Parathyroid adenoma (tissue), 2 donors: ENCODE data around the gene TRAPPC2L.
"Not testable (repeated sequence)": the region's sequence is repeated elsewhere in the genome, so short reads cannot be mapped to it uniquely, and the experiment has no call there.

Experiments
- H2AFZ ChIP-seq: fragments of 300-600 bp; sonication (generic); one replicate; pipeline ENCODE4 v1.7.0; 2017; ENCODE audit warnings: antibody characterized with exemption, mild to moderate bottlenecking
- H3K27ac ChIP-seq: fragments of 300-600 bp; sonication (generic); one replicate; pipeline ENCODE4 v1.7.0; 2017
- H3K27me3 ChIP-seq: fragments of 300-600 bp; sonication (generic); one replicate; pipeline ENCODE4 v1.7.0; 2017; ENCODE audit warnings: low read length; ENCODE audit not compliant: control insufficient read depth, insufficient read depth
- H3K36me3 ChIP-seq: fragments of 300-600 bp; sonication (generic); one replicate; pipeline ENCODE4 v1.7.0; 2017; ENCODE audit warnings: low read length; ENCODE audit not compliant: control insufficient read depth, insufficient read depth
- H3K4me1 ChIP-seq: fragments of 300-600 bp; sonication (generic); one replicate; pipeline ENCODE4 v1.7.0; 2017; ENCODE audit warnings: control low read depth
- H3K4me2 ChIP-seq: fragments of 300-600 bp; sonication (generic); one replicate; pipeline ENCODE4 v1.7.0; 2017; ENCODE audit warnings: low read length
- H3K4me3 ChIP-seq: fragments of 300-600 bp; sonication (generic); one replicate; pipeline ENCODE4 v1.7.0; 2017; ENCODE audit warnings: low read depth, low read length
- H3K79me2 ChIP-seq: fragments of 300-600 bp; sonication (generic); one replicate; pipeline ENCODE4 v1.7.0; 2017; ENCODE audit warnings: control low read depth
- H3K9ac ChIP-seq: fragments of 300-600 bp; sonication (generic); one replicate; pipeline ENCODE4 v1.7.0; 2017; ENCODE audit warnings: mild to moderate bottlenecking
- H3K9me3 ChIP-seq: fragments of 300-600 bp; sonication (generic); one replicate; pipeline ENCODE4 v1.7.0; 2017; ENCODE audit warnings: low read length; ENCODE audit not compliant: control insufficient read depth
- TF ChIP-seq, protein P1 (sequence below): fragments of 300-600 bp; sonication (generic); IDR thresholded peaks from one replicate; pipeline ENCODE4 v1.7.0; 2017; ENCODE audit warnings: antibody characterized with exemption, mild to moderate bottlenecking
- donor health status: primary hyperparathyroidism.

The TRAPPC2L gene

DNA sequence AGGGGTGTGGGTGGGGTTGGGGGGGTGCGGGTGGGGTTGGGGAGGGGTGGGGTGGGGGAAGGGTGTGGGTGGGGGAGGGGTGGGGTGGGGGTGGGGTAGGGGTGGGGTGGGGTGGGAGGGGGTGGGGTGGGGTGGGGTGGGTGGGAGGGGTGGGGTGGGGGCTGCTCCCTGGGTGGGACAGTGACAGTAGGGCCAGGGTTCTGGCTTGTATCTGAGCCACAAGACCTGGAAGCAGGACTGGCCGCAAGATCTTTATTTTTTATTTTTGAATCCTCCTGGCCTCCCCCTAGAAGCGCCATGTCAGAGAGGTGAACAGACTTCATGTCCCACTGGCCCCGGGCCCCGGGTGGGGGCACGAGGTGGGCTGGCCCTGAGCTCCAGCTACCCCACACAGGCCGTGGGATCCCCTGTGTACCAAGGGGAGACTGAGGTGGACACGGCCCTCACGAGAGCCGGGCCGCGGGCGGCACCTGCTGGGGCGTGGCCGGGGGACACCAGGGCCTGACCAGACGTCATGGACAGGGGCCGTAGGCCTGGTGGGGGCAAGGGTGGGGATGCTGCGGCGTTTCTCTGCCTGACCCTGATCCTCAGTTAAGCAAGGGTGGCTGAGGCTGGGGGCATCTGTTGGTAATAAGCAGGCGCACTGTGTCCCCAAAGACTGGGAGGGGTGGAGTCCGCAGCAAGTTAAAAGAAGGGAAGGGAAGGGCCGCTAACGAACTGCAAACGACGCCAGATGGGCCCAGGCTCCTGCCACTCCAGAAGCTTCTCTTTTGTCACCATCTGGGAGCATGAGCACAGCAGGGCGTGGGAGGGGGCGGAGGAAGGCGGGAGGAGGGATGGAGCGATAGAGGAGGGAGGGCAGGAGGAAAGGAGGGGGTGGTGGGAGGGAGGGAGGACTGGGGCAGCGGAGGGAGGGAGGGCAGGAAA is 31.8 kb downstream of the TRAPPC2L start:
- H3K27me3 ChIP-seq, result no peaks in the 10 kb centered on the region
- H2AFZ ChIP-seq, result no peak overlapping the region
- H3K36me3 ChIP-seq, result no peaks in the 10 kb centered on the region
- H3K79me2 ChIP-seq, result no peaks in the 10 kb centered on the region
- H3K9me3 ChIP-seq, result no peaks in the 10 kb centered on the region
- no peak overlapping the region for H3K9ac ChIP-seq
- no peak overlapping the region for H3K4me2 ChIP-seq
- H3K4me3 ChIP-seq, result no peak overlapping the region
- TF ChIP-seq, protein P1, sequence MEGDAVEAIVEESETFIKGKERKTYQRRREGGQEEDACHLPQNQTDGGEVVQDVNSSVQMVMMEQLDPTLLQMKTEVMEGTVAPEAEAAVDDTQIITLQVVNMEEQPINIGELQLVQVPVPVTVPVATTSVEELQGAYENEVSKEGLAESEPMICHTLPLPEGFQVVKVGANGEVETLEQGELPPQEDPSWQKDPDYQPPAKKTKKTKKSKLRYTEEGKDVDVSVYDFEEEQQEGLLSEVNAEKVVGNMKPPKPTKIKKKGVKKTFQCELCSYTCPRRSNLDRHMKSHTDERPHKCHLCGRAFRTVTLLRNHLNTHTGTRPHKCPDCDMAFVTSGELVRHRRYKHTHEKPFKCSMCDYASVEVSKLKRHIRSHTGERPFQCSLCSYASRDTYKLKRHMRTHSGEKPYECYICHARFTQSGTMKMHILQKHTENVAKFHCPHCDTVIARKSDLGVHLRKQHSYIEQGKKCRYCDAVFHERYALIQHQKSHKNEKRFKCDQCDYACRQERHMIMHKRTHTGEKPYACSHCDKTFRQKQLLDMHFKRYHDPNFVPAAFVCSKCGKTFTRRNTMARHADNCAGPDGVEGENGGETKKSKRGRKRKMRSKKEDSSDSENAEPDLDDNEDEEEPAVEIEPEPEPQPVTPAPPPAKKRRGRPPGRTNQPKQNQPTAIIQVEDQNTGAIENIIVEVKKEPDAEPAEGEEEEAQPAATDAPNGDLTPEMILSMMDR, result no peak
- H3K27ac ChIP-seq, result no peak overlapping the region
- no peaks in the 10 kb centered on the region for H3K4me1 ChIP-seq

DNA sequence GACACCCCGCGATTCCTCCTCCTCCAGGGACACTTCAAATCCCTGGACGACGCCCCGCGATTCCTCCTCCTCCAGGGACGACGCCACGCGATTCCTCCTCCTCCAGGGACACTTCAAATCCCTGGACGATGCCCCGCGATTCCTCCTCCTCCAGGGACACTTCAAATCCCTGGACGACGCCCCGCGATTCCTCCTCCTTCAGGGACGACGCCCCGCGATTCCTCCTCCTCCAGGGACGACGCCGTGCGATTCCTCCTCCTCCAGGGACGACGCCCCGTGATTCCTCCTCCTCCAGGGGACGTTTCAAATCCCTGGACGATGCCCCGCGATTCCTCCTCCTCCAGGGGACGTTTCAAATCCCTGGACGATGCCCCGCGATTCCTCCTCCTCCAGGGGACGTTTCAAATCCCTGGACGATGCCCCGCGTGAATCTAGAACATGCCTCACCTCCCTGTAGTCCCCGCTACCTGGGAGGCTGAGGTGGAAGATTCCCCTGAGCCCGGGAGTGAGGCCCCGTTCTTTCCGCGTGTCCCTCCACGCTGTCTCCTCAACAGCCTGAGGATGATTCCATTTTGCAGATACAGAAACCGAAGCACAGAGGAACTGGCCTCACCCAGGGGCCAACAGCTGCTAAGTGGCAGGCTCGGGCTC is 32.9 kb downstream of the TRAPPC2L start:
- H3K36me3 ChIP-seq, H3K4me1 ChIP-seq, H3K4me2 ChIP-seq, H3K4me3 ChIP-seq, H3K27ac ChIP-seq, H3K27me3 ChIP-seq, H3K9ac ChIP-seq, H3K79me2 ChIP-seq, H3K9me3 ChIP-seq, H2AFZ ChIP-seq: not testable (repeated sequence)

DNA sequence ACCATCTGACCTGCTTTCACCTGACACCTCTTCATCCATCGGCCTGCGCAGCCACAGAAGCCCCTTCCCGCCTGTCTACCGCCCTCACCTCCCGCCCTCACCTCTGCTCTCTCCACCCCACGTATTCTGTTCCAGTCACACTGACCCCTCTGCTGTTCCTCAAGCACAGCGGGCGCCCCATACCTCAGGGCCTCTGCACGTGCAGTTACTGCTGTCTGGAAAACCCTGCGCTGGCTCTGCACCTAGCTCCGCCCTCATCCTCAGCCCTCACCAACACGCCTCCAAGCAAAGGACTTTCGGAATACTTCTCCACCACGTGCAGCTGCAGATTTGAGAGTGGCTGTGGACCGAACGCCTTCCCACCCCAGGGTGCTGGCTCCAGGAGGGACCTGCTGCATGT is 34.2 kb downstream of the TRAPPC2L start:
- H2AFZ ChIP-seq, result no peak overlapping the region
- no peak overlapping the region for H3K4me3 ChIP-seq
- H3K79me2 ChIP-seq, result no peaks in the 10 kb centered on the region
- TF ChIP-seq, protein P1, result no peak
- no peaks in the 10 kb centered on the region for H3K9me3 ChIP-seq
- no peak overlapping the region for H3K4me2 ChIP-seq
- no peak overlapping the region for H3K9ac ChIP-seq
- H3K27ac ChIP-seq, result no peak overlapping the region
- no peaks in the 10 kb centered on the region for H3K27me3 ChIP-seq
- H3K36me3 ChIP-seq, result no peaks in the 10 kb centered on the region
- no peaks in the 10 kb centered on the region for H3K4me1 ChIP-seq

DNA sequence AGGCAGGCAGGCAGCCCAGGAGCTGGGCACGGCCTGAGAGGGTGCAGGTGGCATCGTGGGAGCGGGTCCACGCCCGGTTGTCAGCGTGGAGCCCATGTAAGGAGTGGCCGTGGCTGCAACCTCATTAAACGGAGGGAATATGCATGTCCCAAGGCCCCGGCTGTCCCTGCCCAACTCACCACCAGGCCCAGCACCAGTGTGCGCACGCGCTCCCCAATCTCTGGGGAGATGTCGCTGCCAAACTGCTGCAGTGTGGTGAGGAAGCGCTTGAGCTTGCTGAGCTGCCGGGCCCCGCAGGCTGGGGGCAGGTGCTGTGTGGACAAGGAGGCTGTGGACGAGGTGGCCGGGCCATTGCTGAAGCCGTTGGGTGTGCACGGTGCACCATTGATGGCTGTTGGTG is 35.1 kb downstream of the TRAPPC2L start:
- H3K4me2 ChIP-seq, result no peak overlapping the region
- H3K36me3 ChIP-seq, result no peaks in the 10 kb centered on the region
- no peaks in the 10 kb centered on the region for H3K4me1 ChIP-seq
- TF ChIP-seq, protein P1, result no peak
- no peaks in the 10 kb centered on the region for H3K79me2 ChIP-seq
- H3K9me3 ChIP-seq, result no peaks in the 10 kb centered on the region
- H3K27ac ChIP-seq, result no peak overlapping the region
- H3K4me3 ChIP-seq, result no peak overlapping the region
- no peaks in the 10 kb centered on the region for H3K27me3 ChIP-seq
- H3K9ac ChIP-seq, result no peak overlapping the region
- H2AFZ ChIP-seq, result no peak overlapping the region

DNA sequence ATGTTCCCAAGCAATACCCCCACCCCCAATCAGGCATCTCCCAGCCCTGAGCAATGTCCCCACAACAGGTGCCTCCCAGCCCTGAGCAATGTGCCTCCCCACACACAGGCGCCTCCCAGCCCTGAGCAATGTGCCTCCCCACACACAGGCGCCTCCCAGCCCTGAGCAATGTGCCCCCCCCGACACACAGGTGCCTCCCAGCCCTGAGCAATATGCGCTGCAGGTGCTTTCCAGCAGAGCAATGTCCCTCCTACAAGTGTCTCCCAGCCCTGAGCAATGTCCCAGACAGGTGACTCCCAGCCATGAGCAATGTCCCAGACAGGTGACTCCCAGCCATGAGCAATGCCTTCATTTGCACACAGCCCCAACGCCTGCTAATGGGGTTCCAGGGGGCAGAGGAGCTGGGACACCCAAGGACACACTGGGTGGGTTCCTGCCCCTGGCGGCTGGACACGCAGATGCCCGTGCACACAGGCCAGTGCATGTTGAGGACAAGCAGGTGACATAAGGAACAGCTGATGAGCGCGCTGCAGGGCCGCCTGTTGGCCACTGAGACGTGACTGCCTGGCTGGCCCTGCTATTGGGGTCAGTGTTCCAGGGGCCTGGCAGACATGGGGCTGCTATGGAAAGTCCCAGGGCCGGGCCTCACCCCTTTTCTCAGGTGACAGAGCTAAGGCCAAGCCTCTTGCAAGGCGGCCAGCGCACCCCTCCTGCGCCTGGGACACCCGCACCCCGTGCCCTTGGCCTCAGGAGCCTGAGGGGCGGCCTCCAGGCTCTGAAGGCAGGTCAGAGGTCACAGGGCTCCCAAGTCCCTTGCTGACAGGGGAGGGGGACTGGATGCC is 36.4 kb downstream of the TRAPPC2L start:
- H3K27ac ChIP-seq, result no peak overlapping the region

DNA sequence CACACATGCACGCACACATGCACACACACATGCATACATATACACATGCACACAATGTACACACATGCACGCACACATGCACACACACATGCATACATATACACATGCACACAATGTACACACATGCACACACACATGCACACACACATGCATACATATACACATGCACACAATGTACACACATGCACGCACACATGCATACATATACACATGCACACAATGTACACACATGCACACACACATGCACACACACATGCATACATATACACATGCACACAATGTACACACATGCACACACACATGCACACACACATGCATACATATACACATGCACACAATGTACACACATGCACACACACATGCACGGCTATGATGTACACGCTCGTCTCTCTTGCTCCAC is 37.3 kb downstream of the TRAPPC2L start:
- H3K27me3 ChIP-seq, H3K4me2 ChIP-seq, H3K4me1 ChIP-seq, H2AFZ ChIP-seq, H3K36me3 ChIP-seq, H3K9ac ChIP-seq, H3K79me2 ChIP-seq, H3K9me3 ChIP-seq, H3K4me3 ChIP-seq, H3K27ac ChIP-seq: not testable (repeated sequence)

More for the DNA sequence above, 36.4 kb downstream of the TRAPPC2L start:
- Histone ChIP-seq H3K9ac (no peak overlapping the region), H3K36me3 (no peaks in the 10 kb centered on the region), H3K4me1 (no peaks in the 10 kb centered on the region), H3K27me3 (no peaks in the 10 kb centered on the region), H3K4me2 (no peak overlapping the region), H2AFZ (no peak overlapping the region), H3K79me2 (no peaks in the 10 kb centered on the region), H3K4me3 (no peak overlapping the region), H3K9me3 (no peaks in the 10 kb centered on the region)
- TF ChIP-seq, protein P1, result no peak
